AG04449 (cell line): ENCODE results near the gene ARF5.
A peak's percentile ranks its signal among the peaks of the same experiment; 100 is the strongest.
"Not testable (repeated sequence)": the region's sequence is repeated elsewhere in the genome, so short reads cannot be mapped to it uniquely, and the experiment has no call there.

Experiments
- CTCF ChIA-PET: fragments of 350-600 bp; formaldehyde crosslinking; extraction: SDS; loops from one replicate; lab custom pipeline; 2021; ENCODE audit warnings: antibody characterized with exemption; lab: Yijun Ruan, JAX
- POLR2A ChIA-PET: fragments of 400-600, 350-600 bp; formaldehyde crosslinking; extraction: SDS; loops from one replicate; lab custom pipeline; 2020; ENCODE audit warnings: antibody characterized with exemption, inconsistent platforms; lab: Yijun Ruan, JAX
- DNase-seq: peaks from one replicate; pipeline ENCODE4 v3.0.0-alpha.2; 2010; ENCODE audit warnings: low read depth, low spot score
- H3K4me3 ChIP-seq: 2 replicates; pipeline ENCODE4 v1.5.1; 2011; ENCODE audit warnings: low read depth, mild to moderate bottlenecking, control low read depth, low read length
- CTCF ChIP-seq: IDR thresholded peaks from one replicate; pipeline ENCODE4 v1.5.1; 2011; ENCODE audit warnings: mild to moderate bottlenecking, moderate library complexity, low read length, control low read depth, inconsistent platforms; ENCODE audit not compliant: insufficient read depth; ENCODE audit errors: missing control alignments

ARF5 gene

DNA sequence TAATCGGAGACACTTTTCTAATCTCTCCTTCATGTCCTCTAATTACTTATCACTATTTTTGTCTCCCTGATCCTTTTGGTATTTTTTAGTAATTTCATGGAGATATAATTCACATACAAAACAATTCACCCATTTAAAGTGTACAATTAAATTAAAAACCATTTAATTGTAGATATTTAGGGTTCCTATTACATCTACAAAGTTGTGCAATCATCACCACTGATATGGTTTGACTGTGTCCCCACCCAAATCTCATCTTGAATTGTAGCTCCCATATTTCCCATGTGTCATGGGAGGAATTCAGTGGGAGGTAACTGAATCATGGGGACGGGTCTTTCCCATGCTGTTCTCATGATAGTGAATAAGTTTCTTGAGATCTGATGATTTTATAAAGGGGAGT lies 31.8 kb upstream of the ARF5 start:
- ChIA-PET POLR2A (no interaction called here), CTCF (no interaction called here)
- DNase-seq, result no peak
- H3K4me3 ChIP-seq, result no peak overlapping the region
- TF ChIP-seq CTCF, result no peak

DNA sequence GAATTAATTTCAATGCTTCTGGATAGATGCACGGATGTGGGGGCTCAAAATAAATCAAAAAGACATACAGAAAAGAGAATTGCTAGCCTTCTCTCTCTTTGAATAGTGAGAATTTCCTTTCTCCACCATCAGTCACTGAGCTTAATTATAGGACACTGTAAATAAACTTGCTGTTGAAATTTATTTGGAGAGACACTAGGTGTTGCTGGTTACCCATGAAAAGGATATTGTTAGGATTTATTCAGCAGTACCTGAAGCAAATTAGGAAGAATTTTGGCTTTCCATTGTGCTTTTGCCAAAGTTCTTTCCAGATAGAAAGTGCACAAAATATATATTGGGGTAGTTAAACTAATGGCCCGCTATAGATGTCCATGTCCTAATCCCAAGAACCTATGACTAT lies 30.4 kb upstream of the ARF5 start:
- DNase-seq, result no peak
- TF ChIP-seq CTCF, result no peak
- CTCF ChIA-PET, result interaction anchor here (1.0 to 1.5 kb wide), 2 partner anchors 11 to 14 kb away, joined by 3 to 4 read pairs; no protein-coding TSS in a partner anchor

GRCh38 chr7:127566242-127566641 lies 22.0 kb upstream of the ARF5 start:
- ChIA-PET POLR2A (no interaction called here), CTCF (no interaction called here)

More for the DNA sequence above, 30.4 kb upstream of the ARF5 start:
- POLR2A ChIA-PET, result no interaction called here
- no peak overlapping the region for H3K4me3 ChIP-seq

GRCh38 chr7:127568034-127568433 lies 20.2 kb upstream of the ARF5 start:
- DNase-seq, H3K4me3 ChIP-seq, CTCF ChIA-PET, POLR2A ChIA-PET: not testable (repeated sequence)

More at GRCh38 chr7:127566242-127566641, 22.0 kb upstream of the ARF5 start:
- DNase-seq, result no peak
- no peak overlapping the region for H3K4me3 ChIP-seq
- TF ChIP-seq CTCF, result no peak

GRCh38 chr7:127571741-127572505 lies 16.3 kb upstream of the ARF5 start:
- DNase-seq, result no peak
- H3K4me3 ChIP-seq, result no peak overlapping the region
- no peak for TF ChIP-seq CTCF
- CTCF ChIA-PET, result interaction anchor here (1.0 to 3.3 kb wide), 2 partner anchors 12 to 14 kb away, joined by 4 to 8 read pairs; no protein-coding TSS in a partner anchor
- POLR2A ChIA-PET, result no interaction called here

DNA sequence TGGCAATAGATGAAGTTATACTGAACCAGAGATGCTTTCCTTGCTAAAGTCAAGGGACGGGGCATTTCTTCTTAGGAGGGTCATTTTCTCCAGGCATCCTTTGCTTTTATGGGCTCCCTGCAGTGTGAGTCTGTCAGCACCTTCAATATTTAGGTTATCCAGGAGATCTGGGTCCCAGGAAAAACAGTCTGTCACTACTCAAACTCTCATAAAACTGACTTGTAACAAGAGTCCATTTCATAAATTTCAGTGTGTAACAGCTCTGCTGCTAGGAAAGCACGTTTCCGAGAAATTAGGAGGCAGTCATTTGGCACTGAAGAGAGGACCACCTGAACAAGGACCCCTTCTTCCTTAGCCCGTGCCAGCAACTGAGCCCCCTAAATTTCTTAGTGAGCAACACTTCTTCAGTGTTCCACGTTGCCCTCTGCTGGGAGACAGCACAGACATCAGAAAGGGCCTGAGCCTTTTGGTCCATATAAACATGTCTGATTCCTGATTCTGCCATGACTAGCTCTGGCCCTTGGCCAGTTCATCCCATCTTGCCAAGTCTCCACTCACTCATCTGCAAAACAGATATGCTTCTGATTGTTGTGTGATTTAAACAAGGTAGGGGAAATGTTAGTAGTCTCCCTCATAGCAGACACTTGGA lies 10.1 kb upstream of the ARF5 start:
- POLR2A ChIA-PET, result interaction anchor here (1.1 kb wide), 1 partner anchor 186 kb away, joined by 5 read pairs; the partner anchor contains the start of gene ZNF800
- H3K4me3 ChIP-seq, result no peak overlapping the region
- DNase-seq, result no peak
- peak; percentile 25 for TF ChIP-seq CTCF
- CTCF ChIA-PET, result interaction anchor here (0.7 to 1.1 kb wide), 4 partner anchors 10 to 631 kb away, joined by 3 to 6 read pairs (median 4); partner anchors contain the start of gene ARF5
